ES-I3 (cell line): ENCODE data around the gene TANGO6.

Source experiments
- H3K36me3 ChIP-seq: 2 replicates; pipeline ENCODE4 v1.6.1; 2013; ENCODE audit warnings: mild to moderate bottlenecking, low read length, control low read depth, moderate library complexity; ENCODE audit not compliant: insufficient read depth
- H3K4me1 ChIP-seq: 2 replicates; pipeline ENCODE4 v1.6.1; 2013; ENCODE audit warnings: mild to moderate bottlenecking, control low read depth, low read length; ENCODE audit not compliant: insufficient read depth
- H3K9ac ChIP-seq: 2 replicates; pipeline ENCODE4 v1.6.1; 2013; ENCODE audit warnings: low read depth, mild to moderate bottlenecking, low read length, moderate library complexity
- H3K9me3 ChIP-seq: 2 replicates; pipeline ENCODE4 v1.6.1; 2013; ENCODE audit warnings: mild to moderate bottlenecking, low read length, moderate library complexity; ENCODE audit not compliant: control insufficient read depth, insufficient read depth

Gene TANGO6

GRCh38 chr16:68909099-68909733, 65.9 kb downstream of the TANGO6 start:
- Histone ChIP-seq H3K9me3 (no peaks in the 10 kb centered on the region), H3K9ac (no peak overlapping the region), H3K36me3 (peaks cover 4% of the 10 kb centered on the region)

GRCh38 chr16:68910051-68910450, 66.7 kb downstream of the TANGO6 start:
- no peak overlapping the region for H3K9ac ChIP-seq
- H3K9me3 ChIP-seq, result no peaks in the 10 kb centered on the region
- H3K4me1 ChIP-seq, result peaks cover 4% of the 10 kb centered on the region; the same call in 1 of the 2 replicates
- H3K36me3 ChIP-seq, result peaks cover 4% of the 10 kb centered on the region

More at GRCh38 chr16:68909099-68909733, 65.9 kb downstream of the TANGO6 start:
- H3K4me1 ChIP-seq, result peaks cover 4% of the 10 kb centered on the region; the same call in 1 of the 2 replicates

GRCh38 chr16:68915589-68915988, 72.3 kb downstream of the TANGO6 start:
- Histone ChIP-seq H3K9me3 (no peaks in the 10 kb centered on the region), H3K9ac (no peak overlapping the region), H3K4me1 (no peaks in the 10 kb centered on the region), H3K36me3 (no peaks in the 10 kb centered on the region; the same call in 1 of the 2 replicates)

- H3K9me3 ChIP-seq, result no peaks in the 10 kb centered on the region
- no peak overlapping the region for H3K9ac ChIP-seq
- H3K36me3 ChIP-seq, result no peaks in the 10 kb centered on the region; the same call in 1 of the 2 replicates
- H3K4me1 ChIP-seq, result peaks cover 5% of the 10 kb centered on the region; the same call in 1 of the 2 replicates
These were observed 74.2 kb downstream of the TANGO6 start for GRCh38 chr16:68917541-68917940.

GRCh38 chr16:68920349-68920748, 77.0 kb downstream of the TANGO6 start:
- no peak overlapping the region for H3K9ac ChIP-seq
- peaks cover 7% of the 10 kb centered on the region; the same call in 1 of the 2 replicates for H3K4me1 ChIP-seq
- no peaks in the 10 kb centered on the region; the same call in 1 of the 2 replicates for H3K36me3 ChIP-seq

GRCh38 chr16:68921637-68922036, 78.3 kb downstream of the TANGO6 start:
- Histone ChIP-seq H3K9me3 (no peaks in the 10 kb centered on the region), H3K9ac (no peak overlapping the region), H3K36me3 (no peaks in the 10 kb centered on the region; the same call in 1 of the 2 replicates), H3K4me1 (peaks cover 7% of the 10 kb centered on the region; the same call in 1 of the 2 replicates)

More at GRCh38 chr16:68920349-68920748, 77.0 kb downstream of the TANGO6 start:
- H3K9me3 ChIP-seq, result no peaks in the 10 kb centered on the region

GRCh38 chr16:68923116-68923515, 79.8 kb downstream of the TANGO6 start:
- no peak overlapping the region for H3K9ac ChIP-seq
- no peaks in the 10 kb centered on the region for H3K9me3 ChIP-seq
- peaks cover 6% of the 10 kb centered on the region for H3K36me3 ChIP-seq
- peaks cover 7% of the 10 kb centered on the region; the same call in 1 of the 2 replicates for H3K4me1 ChIP-seq

GRCh38 chr16:68927018-68927417, 83.7 kb downstream of the TANGO6 start:
- no peak overlapping the region for H3K9ac ChIP-seq
- peaks cover 6% of the 10 kb centered on the region for H3K36me3 ChIP-seq
- no peaks in the 10 kb centered on the region for H3K9me3 ChIP-seq
- H3K4me1 ChIP-seq, result peaks cover 3% of the 10 kb centered on the region; the same call in 1 of the 2 replicates

GRCh38 chr16:68931196-68931595, 87.9 kb downstream of the TANGO6 start:
- no peaks in the 10 kb centered on the region for H3K4me1 ChIP-seq
- H3K9me3 ChIP-seq, result no peaks in the 10 kb centered on the region
- H3K36me3 ChIP-seq, result peaks cover 10% of the 10 kb centered on the region
- H3K9ac ChIP-seq, result no peak overlapping the region

GRCh38 chr16:68934402-68934801, 91.1 kb downstream of the TANGO6 start:
- no peaks in the 10 kb centered on the region for H3K4me1 ChIP-seq
- H3K9ac ChIP-seq, result no peak overlapping the region
- H3K9me3 ChIP-seq, result no peaks in the 10 kb centered on the region
- H3K36me3 ChIP-seq, result 0 out of 2 replicates have a peak, but pooled peaks cover 5% of the 10 kb centered on the region

GRCh38 chr16:68935008-68935407, 91.7 kb downstream of the TANGO6 start:
- no peak overlapping the region for H3K9ac ChIP-seq
- 0 out of 2 replicates have a peak, but pooled peaks cover 5% of the 10 kb centered on the region for H3K36me3 ChIP-seq
- H3K9me3 ChIP-seq, result no peaks in the 10 kb centered on the region
- no peaks in the 10 kb centered on the region for H3K4me1 ChIP-seq

- no peaks in the 10 kb centered on the region for H3K9me3 ChIP-seq
- 0 out of 2 replicates have a peak, but pooled peaks cover 5% of the 10 kb centered on the region for H3K36me3 ChIP-seq
- H3K4me1 ChIP-seq, result no peaks in the 10 kb centered on the region
- no peak overlapping the region for H3K9ac ChIP-seq
These were observed 93.7 kb downstream of the TANGO6 start for GRCh38 chr16:68936736-68937631.

GRCh38 chr16:68939692-68940320, 96.5 kb downstream of the TANGO6 start:
- Histone ChIP-seq H3K9ac (no peak overlapping the region), H3K4me1 (no peaks in the 10 kb centered on the region)

GRCh38 chr16:68940816-68941215, 97.5 kb downstream of the TANGO6 start:
- H3K4me1 ChIP-seq, result no peaks in the 10 kb centered on the region
- peaks cover 4% of the 10 kb centered on the region for H3K9me3 ChIP-seq
- no peaks in the 10 kb centered on the region; the same call in 1 of the 2 replicates for H3K36me3 ChIP-seq
- H3K9ac ChIP-seq, result no peak overlapping the region

More at GRCh38 chr16:68939692-68940320, 96.5 kb downstream of the TANGO6 start:
- Histone ChIP-seq H3K9me3 (peaks cover 4% of the 10 kb centered on the region), H3K36me3 (no peaks in the 10 kb centered on the region; the same call in 1 of the 2 replicates)
